HG02938 (cell line): ENCODE measurements around the gene MACO1.
"Not testable (repeated sequence)": the region's sequence is repeated elsewhere in the genome, so short reads cannot be mapped to it uniquely, and the experiment has no call there.

Source experiments
- ATAC-seq: cut with Tn5 transposase; IDR thresholded peaks from one replicate; pipeline ENCODE4 v1.9.1; 2021; ENCODE audit warnings: mild to moderate bottlenecking, moderate library complexity; ENCODE audit not compliant: unreplicated experiment

The MACO1 gene, protein sequence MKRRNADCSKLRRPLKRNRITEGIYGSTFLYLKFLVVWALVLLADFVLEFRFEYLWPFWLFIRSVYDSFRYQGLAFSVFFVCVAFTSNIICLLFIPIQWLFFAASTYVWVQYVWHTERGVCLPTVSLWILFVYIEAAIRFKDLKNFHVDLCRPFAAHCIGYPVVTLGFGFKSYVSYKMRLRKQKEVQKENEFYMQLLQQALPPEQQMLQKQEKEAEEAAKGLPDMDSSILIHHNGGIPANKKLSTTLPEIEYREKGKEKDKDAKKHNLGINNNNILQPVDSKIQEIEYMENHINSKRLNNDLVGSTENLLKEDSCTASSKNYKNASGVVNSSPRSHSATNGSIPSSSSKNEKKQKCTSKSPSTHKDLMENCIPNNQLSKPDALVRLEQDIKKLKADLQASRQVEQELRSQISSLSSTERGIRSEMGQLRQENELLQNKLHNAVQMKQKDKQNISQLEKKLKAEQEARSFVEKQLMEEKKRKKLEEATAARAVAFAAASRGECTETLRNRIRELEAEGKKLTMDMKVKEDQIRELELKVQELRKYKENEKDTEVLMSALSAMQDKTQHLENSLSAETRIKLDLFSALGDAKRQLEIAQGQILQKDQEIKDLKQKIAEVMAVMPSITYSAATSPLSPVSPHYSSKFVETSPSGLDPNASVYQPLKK

DNA sequence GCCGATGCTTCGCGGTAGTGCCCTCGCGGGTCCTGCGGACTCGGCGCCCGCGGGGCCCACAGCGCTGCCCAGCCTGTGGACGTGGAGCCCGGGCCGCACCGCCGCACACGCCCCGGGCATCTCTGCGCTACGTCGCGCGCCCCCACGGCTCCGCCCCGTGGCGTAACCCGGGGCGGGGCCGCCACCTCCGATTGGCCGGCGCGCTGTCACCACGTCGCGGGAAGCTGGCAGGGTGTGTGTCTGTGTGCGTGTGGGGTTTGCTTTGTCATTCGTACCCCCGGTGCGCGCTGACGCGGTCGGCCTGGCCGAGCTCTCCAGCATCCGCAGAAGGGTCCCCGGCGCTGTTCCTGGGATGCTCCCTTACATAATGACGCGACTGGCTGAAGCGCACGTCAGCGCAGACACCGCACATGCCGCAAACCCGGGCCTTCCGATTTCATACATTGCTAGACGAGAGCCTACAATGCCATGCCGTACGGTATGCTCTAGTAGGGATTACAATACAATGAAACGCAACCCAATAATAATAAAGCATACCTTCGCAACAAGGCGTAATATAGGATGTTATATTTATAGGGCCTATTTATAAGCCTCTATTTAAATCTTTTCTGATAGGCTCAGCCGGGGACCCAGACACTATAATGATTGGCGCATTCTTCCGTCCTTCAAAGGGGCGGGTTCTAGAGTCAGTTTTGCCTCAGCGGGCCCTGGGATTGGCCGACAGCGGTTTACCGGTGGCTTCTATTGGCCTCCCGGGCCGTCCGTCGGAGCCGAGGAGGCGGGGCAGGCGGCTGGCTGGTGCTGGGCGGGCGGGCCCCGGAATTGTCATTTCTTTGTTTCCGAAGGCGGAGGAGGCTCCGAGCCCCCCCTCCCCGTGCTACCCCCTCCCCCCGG lies at the start of gene MACO1:
MACO1 (plus strand) TSS at position 825 of the 894 bp plus-strand sequence. CDS start 202 bp downstream, outside the sequence.
- peak; percentile 89 for ATAC-seq

DNA sequence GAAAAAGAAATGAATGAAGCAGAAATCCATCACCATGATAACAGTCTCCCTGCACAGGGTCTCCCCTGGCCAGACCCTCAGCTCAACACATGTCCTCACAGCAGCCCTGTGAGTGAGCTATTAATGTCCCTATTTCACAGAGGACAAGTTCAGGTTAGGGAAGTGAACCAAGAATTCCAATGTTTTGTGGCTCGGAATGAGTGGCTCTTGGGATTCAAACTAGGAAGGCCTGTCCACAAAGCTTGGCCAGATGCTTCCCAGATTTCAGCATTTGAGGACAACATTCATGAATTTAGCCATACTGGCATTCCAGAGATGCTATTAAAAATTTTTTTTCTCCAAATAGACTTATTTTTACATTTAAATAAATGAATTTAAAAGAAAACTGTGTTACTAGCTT lies 48.2 kb upstream of the MACO1 start:
- not testable (repeated sequence) for ATAC-seq

DNA sequence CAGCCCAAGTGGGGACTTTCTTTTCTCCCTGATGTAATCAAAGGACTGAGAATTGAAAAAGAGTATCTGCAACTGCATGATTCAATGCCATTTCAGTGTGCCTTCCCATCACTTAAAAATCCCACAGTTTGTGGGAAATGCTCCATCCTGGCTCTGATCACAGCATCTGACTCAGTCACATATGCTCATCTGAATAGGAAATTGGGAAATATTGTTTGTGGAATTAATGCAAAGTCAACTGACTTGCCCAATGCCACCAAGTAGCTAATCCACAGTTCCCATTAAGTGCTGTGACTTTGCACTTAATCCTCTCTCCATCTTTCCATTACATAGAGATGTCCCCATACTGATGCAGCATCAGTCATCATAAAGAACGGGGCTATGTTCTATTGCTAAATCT lies 47.6 kb upstream of the MACO1 start:
- not testable (repeated sequence) for ATAC-seq

DNA sequence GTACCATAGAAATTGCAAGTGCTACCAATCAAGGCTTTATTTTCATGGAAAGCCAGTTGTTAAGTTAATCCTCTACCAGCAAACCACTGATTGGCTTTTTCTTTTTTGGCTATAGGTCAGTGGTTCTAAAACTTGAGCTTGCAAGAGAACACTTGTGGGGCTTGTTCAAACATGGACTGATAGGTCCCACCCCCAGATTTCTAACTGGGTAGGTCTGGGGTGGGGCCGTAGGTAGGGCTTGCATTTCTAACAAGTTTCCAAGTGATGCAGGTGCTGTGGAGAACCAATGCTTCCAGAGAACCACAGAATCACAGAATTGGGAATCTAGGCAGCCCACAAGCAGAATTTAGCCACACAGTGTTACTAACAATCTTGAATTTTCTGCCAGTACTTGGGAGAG lies 46.8 kb upstream of the MACO1 start:
- ATAC-seq, result not testable (repeated sequence)

DNA sequence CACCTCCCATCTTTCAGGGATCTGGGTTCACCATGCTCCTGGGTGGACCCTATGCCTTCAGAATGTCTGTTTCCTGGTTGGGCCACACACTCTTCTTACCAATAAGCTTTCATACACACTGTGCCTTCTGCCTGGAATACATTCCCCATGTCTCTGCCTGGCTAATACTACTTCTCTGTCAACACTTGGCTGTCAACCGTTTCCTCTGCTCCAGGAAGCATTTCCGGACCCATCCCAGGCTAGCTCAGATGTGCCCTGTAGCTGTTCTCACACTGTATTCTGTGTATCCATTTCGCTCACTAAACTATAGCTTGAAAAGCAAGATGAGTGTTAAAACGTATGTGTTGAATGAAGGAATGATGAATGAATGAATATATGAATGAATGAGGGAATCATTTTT lies 43.6 kb upstream of the MACO1 start:
- ATAC-seq, result not testable (repeated sequence)

DNA sequence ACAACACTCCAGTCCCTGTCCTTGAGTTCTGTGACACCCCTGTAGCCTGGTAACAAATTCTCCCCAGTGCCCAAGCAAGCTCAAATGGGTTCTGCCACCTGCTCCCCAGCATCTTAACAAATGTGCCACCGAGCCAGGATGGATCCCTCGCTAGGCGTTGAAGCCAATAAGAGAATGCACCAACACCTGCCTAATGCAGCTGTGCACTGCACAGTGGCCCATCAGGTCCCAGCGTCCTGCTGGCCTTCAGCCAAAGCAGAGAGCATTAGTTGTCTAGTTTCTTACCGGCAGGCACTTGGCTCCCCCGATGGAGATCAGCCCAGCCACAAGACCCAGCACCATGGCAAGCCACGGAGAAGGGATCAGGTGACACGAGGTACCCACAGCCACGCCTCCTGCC lies 42.0 kb upstream of the MACO1 start:
- not testable (repeated sequence) for ATAC-seq

DNA sequence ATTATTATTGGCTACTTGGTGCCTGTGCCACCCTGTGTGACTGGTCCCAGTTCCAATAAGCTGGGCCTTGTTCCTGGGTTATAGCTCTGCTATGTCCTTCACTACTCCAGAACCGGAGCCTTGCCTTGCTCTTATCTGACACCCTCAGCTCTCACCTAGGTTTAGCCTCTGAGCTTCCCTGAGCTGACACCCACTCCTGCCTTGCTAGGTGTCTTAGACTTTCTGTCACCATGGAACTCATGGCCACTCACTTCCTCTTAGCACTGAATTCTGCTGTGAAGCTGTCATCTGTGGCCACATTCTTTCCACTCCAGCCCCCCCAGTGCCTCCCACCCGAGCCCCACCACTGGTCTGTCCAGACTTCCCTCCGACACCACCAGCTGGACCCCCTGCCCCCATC lies 41.0 kb upstream of the MACO1 start:
- ATAC-seq, result not testable (repeated sequence)

DNA sequence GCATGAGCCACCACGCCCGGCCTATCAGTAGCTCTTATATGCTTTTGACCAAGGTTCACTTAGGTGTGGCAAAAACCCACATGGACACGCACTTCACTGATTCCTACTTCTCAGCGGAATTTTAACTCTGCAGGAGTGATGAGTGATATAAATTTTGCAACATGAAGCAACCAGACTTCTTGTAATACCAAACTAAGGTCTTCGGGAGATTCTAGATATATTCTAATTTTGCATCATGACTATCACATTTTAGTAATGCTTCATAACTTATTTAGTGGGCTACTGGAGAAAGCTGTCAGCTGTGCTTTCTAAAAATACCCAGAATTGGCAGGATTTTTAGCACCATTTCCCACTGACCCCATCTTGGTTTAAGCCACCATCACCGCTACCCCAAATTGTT lies 37.9 kb upstream of the MACO1 start:
- no peak for ATAC-seq

DNA sequence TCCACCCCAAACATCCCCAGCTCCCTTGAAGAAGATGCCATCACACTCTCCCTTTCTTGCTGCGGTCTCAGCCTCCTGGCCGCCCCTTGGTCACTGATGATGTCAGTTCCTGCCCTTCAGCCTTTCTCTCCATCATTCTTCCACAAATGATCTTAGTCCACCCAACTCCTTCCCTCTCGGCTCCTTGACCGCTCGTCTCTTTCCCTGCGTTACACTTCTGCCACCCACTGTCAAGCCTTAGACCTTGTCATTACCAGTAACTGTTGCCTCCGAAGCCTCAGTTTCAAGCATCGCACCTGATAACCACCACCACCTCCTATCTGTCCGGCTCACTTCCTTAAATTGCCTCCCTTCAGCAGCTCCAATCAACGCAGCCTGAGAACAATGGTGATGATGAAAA lies 33.1 kb upstream of the MACO1 start:
- not testable (repeated sequence) for ATAC-seq

DNA sequence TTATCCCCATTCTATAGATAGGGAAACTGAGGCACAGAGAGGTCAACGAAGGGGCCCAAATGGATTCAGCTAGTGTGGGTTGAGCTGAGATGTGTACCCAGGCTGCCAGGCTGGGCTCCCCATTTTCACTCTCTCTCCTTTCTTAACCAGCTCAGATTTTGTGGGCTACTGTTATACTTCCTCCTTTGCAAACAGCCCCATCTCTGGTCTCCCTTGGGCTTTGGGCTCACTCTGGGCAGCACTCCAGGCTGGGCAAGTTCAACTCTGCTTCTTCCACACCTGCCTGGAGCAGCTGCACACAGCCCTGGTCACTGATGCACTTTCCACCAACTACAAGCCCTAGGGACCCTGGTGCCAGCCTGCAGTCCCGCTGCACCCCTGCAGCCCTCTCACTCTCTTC lies 32.6 kb upstream of the MACO1 start:
- ATAC-seq, result not testable (repeated sequence)

DNA sequence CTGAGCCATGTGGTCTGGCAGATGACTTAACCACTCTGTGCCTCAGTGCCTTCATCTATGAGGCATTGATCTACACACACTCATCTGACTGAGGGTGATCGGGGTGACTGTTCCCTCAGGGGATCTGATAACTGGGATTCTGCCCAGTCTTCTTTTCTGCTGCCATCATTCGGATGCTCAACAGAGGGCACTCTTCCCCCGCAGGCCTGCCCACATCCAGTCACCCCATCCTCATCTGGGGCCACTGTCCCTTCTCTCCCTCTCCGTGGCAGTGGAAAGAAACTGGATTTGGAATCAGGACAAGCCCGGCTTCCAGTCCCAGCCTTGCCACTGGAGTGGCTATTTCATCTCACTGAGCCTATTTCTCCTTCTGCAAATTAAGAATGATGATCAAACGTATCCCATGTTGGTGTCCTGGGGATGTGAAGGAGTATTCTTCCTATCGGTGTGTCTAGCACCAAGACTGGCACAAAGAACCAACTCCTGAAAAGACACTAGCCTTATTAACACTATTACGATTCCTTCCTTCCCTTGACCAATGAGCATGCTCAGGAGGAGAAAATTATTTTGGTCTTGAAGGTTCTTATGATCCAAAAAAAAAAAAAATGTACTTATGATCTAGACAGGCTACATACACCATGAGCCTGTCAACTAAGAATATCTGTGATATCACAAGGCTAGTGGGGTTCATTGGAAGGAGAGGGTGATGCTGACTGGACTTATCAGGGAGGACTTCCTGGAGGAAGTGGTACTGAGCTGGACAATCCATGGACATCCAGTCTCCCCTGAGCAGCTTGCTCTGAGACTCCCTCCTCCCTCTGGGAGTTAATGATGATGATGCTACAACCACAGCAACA lies 27.5 kb upstream of the MACO1 start:
- not testable (repeated sequence) for ATAC-seq

DNA sequence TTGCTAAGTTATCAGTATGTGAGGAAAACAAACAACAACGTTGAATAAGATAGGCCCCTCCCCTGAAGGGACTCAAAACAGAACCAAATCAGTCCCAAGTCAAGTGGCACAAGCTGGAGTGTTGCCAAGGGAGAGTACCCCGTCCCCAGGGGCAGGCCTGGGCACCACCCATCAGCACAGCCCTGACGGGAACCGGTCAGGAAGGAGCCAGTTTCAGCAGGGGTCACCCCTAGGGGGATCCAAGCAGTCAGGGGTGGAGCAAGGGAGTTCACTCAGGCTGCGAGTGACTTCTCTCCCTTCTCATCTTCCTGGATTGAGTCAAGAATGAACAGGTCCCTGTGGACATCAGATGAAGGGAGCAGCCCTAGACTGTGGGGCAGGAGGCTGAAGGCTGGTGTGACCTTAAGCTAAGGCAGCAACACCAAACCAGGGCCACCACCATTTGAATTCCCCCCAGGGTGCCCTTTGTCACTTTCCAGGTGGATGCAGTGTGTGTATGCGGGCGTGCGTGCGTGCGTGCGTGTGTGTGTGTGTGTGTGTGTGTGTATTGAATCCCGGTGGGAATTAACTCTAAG lies 24.9 kb upstream of the MACO1 start:
- not testable (repeated sequence) for ATAC-seq

DNA sequence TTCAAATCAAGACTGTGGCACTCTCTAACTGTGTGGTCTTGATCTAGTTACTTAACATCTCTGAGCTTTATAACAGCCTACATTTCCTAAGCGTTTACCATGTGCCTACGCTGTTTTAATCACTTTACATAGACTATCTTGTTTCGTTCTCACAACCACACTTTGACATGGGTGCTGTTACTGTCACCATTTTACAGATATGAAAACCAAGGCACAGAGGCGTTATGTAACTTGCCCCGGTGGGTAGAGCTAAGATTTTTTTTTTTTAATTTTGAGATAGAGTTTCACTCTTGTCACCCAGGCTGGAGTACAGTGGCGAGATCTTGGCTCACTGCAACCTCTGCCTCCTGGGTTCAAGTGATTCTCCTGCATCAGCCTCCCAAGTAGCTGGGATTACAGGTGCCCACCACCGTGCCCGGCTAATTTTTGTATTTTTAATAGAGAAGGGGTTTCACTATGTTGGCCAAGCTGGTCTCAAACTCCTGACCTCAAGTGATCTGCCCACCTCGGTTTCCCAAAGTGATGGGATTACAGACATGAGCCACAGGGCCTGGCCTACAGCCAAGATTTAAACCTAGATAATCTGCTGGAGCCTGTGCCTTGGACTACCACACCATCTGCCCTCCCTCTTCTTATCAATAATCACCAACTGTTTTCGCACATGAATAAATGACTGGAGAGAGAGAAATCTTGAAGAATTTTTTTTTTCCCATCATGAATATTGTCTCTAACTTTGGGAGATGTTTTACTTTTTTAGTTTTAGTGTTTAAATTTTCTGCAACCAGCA lies 20.9 kb upstream of the MACO1 start:
- ATAC-seq, result not testable (repeated sequence)

DNA sequence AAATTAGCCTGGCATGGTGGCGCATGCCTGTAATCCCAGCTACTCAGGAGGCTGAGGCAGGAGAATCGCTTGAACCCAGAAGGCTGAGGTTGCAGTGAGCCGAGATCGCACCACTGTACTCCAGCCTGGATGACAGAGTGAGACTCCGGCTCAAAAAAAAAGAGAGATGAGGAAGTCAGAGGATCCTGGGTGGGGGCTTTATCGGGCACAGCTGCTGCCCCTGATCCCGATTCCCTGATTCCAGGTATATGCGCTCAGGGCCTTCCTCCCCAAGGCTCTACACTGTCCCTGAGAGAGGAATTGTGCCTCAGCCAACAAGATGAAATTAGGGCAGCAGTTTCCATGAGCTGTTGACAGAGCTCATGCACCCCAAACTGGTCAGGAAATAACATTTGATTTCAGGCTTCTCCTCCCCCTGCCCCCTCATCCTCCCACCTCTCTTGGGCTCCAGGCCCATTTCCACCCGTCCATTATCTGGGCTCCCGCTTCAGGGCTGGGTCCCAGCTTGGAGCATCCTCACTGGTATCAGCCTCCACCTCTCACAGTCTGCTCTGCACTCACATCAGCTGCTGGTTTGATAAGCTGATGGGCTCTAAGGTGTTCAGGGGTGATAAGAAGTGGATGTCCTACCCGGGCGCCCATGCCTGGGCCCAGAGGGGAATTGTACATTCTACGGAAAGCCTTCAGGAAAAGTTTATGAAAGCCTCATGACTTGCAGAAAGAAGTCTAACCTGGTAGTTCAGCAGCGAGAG lies 17.6 kb upstream of the MACO1 start:
- not testable (repeated sequence) for ATAC-seq

DNA sequence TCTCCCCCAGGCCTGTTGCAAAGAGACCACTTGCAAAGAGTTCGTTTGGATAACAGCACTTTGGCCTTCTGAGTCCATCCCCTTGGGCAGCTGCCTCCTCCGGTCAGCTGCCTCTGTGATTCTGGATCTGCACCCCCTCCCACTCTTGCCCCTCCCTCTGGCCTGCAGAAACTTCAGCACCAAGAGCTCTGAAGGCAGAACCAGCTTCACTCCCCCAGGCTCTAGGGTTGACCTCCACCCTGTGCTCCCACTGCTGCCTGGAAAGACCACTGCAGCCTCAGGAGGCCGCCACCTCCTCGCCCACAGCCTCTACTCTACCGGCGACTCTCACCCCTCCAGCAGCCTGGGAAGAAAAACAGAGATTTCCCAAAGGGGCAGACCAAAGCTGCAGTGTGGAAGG lies 16.5 kb upstream of the MACO1 start:
- not testable (repeated sequence) for ATAC-seq

DNA sequence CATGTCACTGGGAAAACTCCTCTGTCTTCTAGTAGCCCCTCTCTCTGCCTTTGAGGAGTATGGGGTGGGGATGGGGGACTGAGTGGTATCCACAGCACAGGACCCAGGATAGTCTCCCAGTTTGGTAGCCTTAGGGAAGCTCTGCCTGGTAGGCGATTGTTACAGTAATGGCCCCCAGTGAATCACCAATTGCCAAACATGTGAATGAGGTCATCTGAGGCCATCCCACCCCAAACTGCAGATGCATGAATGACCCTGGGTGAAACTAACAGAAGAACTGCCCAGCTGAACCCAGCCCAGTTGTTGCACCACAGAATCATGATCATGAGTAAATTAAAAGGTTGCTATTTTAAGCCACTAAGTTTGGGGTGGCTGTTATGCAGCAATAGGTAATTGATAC lies 16.1 kb upstream of the MACO1 start:
- ATAC-seq, result not testable (repeated sequence)

DNA sequence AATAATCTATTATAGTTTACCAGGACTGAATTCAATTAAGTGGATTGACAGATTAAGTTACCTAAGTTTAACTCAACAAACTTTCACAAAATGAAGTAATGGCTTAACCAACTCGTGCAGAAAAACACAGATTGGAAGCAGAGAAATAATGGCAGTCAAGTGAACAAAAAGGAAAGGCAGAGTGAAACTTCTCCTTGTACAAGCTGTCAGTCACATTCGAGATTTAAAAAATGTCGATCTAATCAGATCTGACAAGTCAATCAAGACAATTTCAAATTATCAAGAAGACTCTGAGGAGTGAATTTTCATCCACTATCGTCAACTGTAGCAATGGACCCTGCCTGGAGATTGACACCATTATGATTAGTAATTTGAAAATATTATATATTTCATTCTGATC lies 13.4 kb upstream of the MACO1 start:
- not testable (repeated sequence) for ATAC-seq

DNA sequence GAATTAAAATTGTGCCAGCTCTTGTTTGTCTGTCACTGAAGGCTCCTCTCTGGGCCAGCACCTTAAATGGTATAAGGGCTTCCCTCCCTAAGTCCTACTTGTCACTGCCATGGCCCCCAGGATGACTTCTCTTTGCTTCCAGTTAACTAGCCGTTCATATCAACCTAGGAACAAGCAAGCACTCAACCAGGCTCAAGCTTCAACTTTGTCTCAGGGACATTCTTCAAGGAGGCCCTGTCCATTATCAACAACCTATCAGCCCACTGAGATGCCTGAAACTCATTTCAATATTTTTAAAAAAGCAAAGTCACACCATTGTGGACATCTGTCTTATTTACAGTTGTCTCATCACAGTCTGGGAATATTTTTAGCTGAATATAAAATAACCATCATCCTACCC lies 11.4 kb upstream of the MACO1 start:
- not testable (repeated sequence) for ATAC-seq
